IPS DF 19.7 (cell line): ENCODE results near the gene PCYT1B.

Experiments used
- DNase-seq: peaks from one replicate; pipeline ENCODE4 v3.0.0-alpha.2; 2013; ENCODE audit warnings: low read depth, low spot score

Gene PCYT1B

DNA sequence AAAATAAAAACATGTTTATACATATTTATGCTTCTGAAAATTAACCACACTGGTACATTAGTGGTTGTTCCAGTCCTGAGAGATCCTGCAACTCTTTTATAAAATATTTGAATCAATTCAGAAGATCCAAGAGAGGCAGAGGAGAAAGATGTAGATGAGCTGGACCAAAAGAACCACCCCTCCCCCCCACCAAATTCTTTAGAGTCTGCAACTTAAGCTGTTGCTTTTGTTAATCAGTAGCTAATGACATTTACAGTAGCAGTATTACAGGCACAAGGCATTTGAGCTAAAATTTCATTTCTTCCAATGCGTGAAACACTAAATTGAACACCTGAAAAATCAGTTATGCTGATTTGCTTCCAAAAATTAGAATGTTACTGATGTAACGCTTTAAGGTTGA lies 120.5 kb downstream of the PCYT1B start:
- no peak for DNase-seq

DNA sequence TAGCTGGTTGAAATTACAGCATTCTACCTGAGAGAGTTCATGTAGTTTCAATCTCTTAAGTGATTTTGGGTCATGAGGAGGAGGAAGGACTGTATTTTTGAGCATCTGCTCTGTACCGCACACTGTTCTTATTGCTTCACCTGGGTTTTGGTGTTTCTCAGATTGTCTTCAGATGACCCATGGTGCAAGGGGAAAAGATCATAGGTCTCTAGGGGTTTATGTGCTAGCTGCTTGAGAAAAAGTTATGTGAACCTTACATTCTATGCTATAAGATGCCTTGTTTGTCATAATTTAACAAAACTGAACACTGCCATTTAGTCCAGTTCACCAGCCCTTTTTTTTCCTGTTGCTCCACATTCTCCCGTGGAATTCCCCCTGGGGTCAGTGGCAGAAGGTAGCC lies 121.7 kb downstream of the PCYT1B start:
- no peak for DNase-seq

DNA sequence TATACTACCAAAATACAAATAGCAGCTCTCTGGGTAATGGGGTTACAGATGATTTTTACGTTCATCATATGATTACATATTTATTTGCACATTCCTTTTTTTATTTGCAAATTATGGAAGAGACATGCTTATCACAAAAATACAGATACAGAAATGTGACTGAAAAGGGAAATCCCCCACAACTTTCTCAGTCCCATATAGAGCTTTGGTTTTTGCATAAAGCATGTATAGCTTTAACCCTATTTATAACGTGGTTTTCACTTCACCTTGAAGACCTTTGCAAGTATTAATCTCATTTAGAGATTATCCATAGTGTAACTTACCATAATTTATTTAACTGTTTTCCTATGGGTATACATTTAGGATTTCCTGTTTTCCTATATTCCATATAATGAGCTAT lies 126.7 kb downstream of the PCYT1B start:
- DNase-seq: no peak

DNA sequence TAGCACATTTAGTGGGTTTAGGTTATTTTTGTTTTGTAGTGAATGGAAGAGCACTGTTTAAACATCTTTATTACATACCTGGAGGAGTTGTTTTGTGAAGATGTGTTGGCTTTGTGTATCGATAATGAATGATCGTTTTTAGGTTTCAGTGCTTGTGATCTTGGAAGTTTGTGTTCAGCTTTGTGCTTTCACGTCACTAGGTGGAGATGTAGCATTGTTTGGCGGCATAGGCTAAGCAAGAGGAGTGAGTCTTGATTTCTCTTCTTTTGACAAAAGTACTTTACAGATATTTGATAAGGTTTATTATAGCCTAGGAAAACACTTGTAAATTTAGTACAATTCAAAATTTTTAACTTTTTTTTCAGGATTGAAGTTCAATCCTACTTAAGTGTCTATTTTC lies 131.7 kb downstream of the PCYT1B start:
- no peak for DNase-seq

DNA sequence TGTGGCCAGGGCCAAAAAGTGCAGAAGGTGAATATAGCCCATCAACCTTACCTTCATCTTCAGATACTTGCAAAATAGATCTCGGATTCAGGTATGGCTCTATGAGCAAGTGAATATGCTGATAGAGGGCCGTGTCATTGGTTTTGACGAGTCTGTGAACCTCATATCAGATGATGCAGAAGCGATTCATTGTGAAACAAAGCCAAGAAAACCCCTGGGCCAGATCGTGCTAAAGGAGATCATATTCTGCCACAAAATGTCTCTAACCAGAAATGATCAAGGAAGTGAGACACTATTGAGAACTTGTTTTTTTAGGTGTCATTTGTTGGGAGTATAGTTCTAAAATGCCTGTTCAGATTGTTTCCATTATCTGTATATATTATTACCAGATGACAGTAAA lies 133.7 kb downstream of the PCYT1B start:
- no peak for DNase-seq

DNA sequence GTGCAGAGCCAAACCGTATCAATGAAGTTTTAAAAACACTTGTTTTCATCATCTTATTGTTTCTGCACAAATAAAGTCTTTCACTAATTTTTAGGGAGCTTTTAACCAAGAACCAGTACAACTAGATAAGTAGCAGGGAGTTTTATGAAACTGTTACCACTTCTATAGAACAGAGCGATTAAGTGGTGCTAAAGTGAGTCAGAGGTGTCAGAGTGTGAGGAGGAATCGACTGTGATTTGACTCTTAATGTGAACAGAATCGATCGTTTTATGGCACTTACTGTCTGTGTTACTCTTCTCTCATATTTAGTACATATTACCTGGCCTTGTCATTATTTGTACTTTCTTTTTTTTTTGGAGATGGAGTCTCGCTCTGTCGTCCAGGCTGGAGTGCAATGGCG lies 138.8 kb downstream of the PCYT1B start:
- no peak for DNase-seq
